DOHH2 (cell line): ENCODE results near the gene GRID1.

Source experiments
- H3F3A ChIP-seq: fragments of 200-600 bp; sonication (generic), shearing (Covaris generic); 2 replicates; pipeline ENCODE4 v1.6.0; 2016; ENCODE audit warnings: antibody characterized with exemption, mild to moderate bottlenecking; ENCODE audit not compliant: control insufficient read depth, insufficient read depth
- H3K27ac ChIP-seq: fragments of 200-600 bp; sonication (generic); 2 replicates; pipeline ENCODE4 v1.5.1; 2014; ENCODE audit warnings: low read depth, mild to moderate bottlenecking, low read length, moderate library complexity
- H3K27me3 ChIP-seq: fragments of 200-600 bp; sonication (generic); 2 replicates; pipeline ENCODE4 v1.6.1; 2014; ENCODE audit warnings: mild to moderate bottlenecking, low read length, mixed read lengths; ENCODE audit not compliant: control insufficient read depth
- H3K36me3 ChIP-seq: fragments of 200-600 bp; sonication (generic); 2 replicates; pipeline ENCODE4 v1.6.1; 2014; ENCODE audit warnings: mild to moderate bottlenecking, low read length, moderate library complexity, mixed read lengths; ENCODE audit not compliant: control insufficient read depth
- H3K4me1 ChIP-seq: fragments of 200-600 bp; sonication (generic); 2 replicates; pipeline ENCODE4 v1.6.1; 2014; ENCODE audit warnings: mild to moderate bottlenecking, low read length, mixed read lengths; ENCODE audit not compliant: control insufficient read depth
- H3K4me2 ChIP-seq: fragments of 200-600 bp; sonication (generic); 2 replicates; pipeline ENCODE4 v1.6.0; 2014; ENCODE audit warnings: mild to moderate bottlenecking, low read length, moderate library complexity
- H3K4me3 ChIP-seq: fragments of 200-600 bp; sonication (generic); 2 replicates; pipeline ENCODE4 v1.5.1; 2014; ENCODE audit warnings: mild to moderate bottlenecking, low read length, mixed read lengths
- H3K79me2 ChIP-seq: fragments of 200-600 bp; sonication (generic); 2 replicates; pipeline ENCODE4 v1.6.1; 2014; ENCODE audit warnings: mild to moderate bottlenecking, low read length, mixed read lengths; ENCODE audit not compliant: control insufficient read depth
- H3K9me2 ChIP-seq: fragments of 200-600 bp; sonication (generic); replicated peaks from 2 replicates; pipeline ENCODE4 v1.6.1; 2014; ENCODE audit warnings: mild to moderate bottlenecking, low read length, mixed read lengths; ENCODE audit not compliant: control insufficient read depth
- H3K9me3 ChIP-seq: fragments of 200-600 bp; sonication (generic); 2 replicates; pipeline ENCODE4 v1.6.1; 2014; ENCODE audit warnings: antibody characterized with exemption, low read length, mixed read lengths; ENCODE audit not compliant: control insufficient read depth, insufficient read depth
- H4K20me1 ChIP-seq: fragments of 200-600 bp; sonication (generic); 2 replicates; pipeline ENCODE4 v1.6.0; 2014; ENCODE audit warnings: low read depth, mild to moderate bottlenecking, antibody characterized with exemption, low read length, moderate library complexity; ENCODE audit not compliant: control insufficient read depth, insufficient read depth
- CTCF ChIP-seq: fragments of 200-600 bp; sonication (generic); IDR thresholded peaks from one replicate; pipeline ENCODE4 v1.5.1; 2014; ENCODE audit warnings: antibody characterized with exemption, mild to moderate bottlenecking, low read depth, low read length; ENCODE audit not compliant: poor library complexity, severe bottlenecking
- EZH2phosphoT487 ChIP-seq: fragments of 200-600 bp; sonication (generic); IDR thresholded peaks from 2 replicates; pipeline ENCODE4 v1.6.1; 2017; ENCODE audit warnings: borderline replicate concordance, mild to moderate bottlenecking, antibody characterized with exemption, low read length, moderate library complexity, mixed read lengths

GRID1 gene

GRCh38 chr10:86255405-86256251 is 111.0 kb downstream of the GRID1 start:
- Histone ChIP-seq H3K4me1 (no peaks in the 10 kb centered on the region), H3K36me3 (no peaks in the 10 kb centered on the region)
- TF ChIP-seq EZH2phosphoT487 (no peak), CTCF (no peak)

GRCh38 chr10:86254526-86255174 is 111.9 kb downstream of the GRID1 start:
- TF ChIP-seq CTCF (no peak), EZH2phosphoT487 (no peak)
- H3K27ac ChIP-seq = no peak overlapping the region

More at GRCh38 chr10:86255405-86256251, 111.0 kb downstream of the GRID1 start:
- Histone ChIP-seq H3K79me2 (no peaks in the 10 kb centered on the region), H3K9me2 (no peaks in the 10 kb centered on the region), H3F3A (no peaks in the 10 kb centered on the region), H3K27ac (no peak overlapping the region), H4K20me1 (no peaks in the 10 kb centered on the region), H3K4me2 (no peak overlapping the region), H3K4me3 (no peak overlapping the region), H3K9me3 (no peaks in the 10 kb centered on the region), H3K27me3 (no peaks in the 10 kb centered on the region; the same call in 1 of the 2 replicates)

GRCh38 chr10:86254081-86254480 is 112.5 kb downstream of the GRID1 start:
- Histone ChIP-seq H3K27me3 (no peaks in the 10 kb centered on the region), H3K9me3 (peaks cover 7% of the 10 kb centered on the region; the same call in 1 of the 2 replicates), H3K4me3 (no peak overlapping the region), H4K20me1 (no peaks in the 10 kb centered on the region), H3F3A (no peaks in the 10 kb centered on the region), H3K27ac (no peak overlapping the region), H3K79me2 (no peaks in the 10 kb centered on the region), H3K9me2 (no peaks in the 10 kb centered on the region), H3K4me1 (no peaks in the 10 kb centered on the region), H3K4me2 (no peak overlapping the region), H3K36me3 (no peaks in the 10 kb centered on the region)
- TF ChIP-seq EZH2phosphoT487 = no peak
- no peak for TF ChIP-seq CTCF

More at GRCh38 chr10:86254526-86255174, 111.9 kb downstream of the GRID1 start:
- Histone ChIP-seq H3K36me3 (no peaks in the 10 kb centered on the region), H3F3A (no peaks in the 10 kb centered on the region), H4K20me1 (no peaks in the 10 kb centered on the region), H3K4me2 (no peak overlapping the region), H3K27me3 (no peaks in the 10 kb centered on the region; the same call in 1 of the 2 replicates), H3K9me2 (no peaks in the 10 kb centered on the region), H3K4me1 (no peaks in the 10 kb centered on the region), H3K4me3 (no peak overlapping the region), H3K9me3 (peaks cover 7% of the 10 kb centered on the region; the same call in 1 of the 2 replicates), H3K79me2 (no peaks in the 10 kb centered on the region)
